Hematopoietic multipotent progenitor cell treated with erythropoietin and hydrocortisone succinate and interleukin-3 and kit ligand, for 4 days (in vitro differentiated cells): Measurements from ENCODE around the gene FGFR2.
"Not testable (repeated sequence)": the region's sequence is repeated elsewhere in the genome, so short reads cannot be mapped to it uniquely, and the experiment has no call there.

Experiments used
- DNase-seq: peaks from one replicate; pipeline ENCODE4 v3.0.0-alpha.2; 2015

FGFR2 gene

GRCh38 chr10:121520526-121520925 lies 77.7 kb downstream of the FGFR2 start:
- DNase-seq = not testable (repeated sequence)

- no peak for DNase-seq
These were observed 78.2 kb downstream of the FGFR2 start for GRCh38 chr10:121519901-121520493.

- no peak for DNase-seq
These were observed 78.8 kb downstream of the FGFR2 start for GRCh38 chr10:121519411-121519810.

GRCh38 chr10:121518333-121518732 lies 79.9 kb downstream of the FGFR2 start:
- DNase-seq = no peak

- no peak for DNase-seq
These were observed 82.0 kb downstream of the FGFR2 start for GRCh38 chr10:121516093-121516865.

- DNase-seq = no peak
These were observed 83.9 kb downstream of the FGFR2 start for GRCh38 chr10:121514141-121514865.

GRCh38 chr10:121511943-121512342 lies 86.3 kb downstream of the FGFR2 start:
- no peak for DNase-seq

- DNase-seq = no peak
These were observed 86.8 kb downstream of the FGFR2 start for GRCh38 chr10:121511460-121511859.

GRCh38 chr10:121510201-121510771 lies 88.0 kb downstream of the FGFR2 start:
- DNase-seq = no peak

- no peak for DNase-seq
These were observed 88.4 kb downstream of the FGFR2 start for GRCh38 chr10:121509796-121510195.

- DNase-seq = no peak
These were observed 89.1 kb downstream of the FGFR2 start for GRCh38 chr10:121509112-121509511.

GRCh38 chr10:121503587-121504051 lies 94.6 kb downstream of the FGFR2 start:
- no peak for DNase-seq

- DNase-seq = no peak
These were observed 96.4 kb downstream of the FGFR2 start for GRCh38 chr10:121501796-121502195.

- DNase-seq = no peak
These were observed 97.4 kb downstream of the FGFR2 start for GRCh38 chr10:121500701-121501332.

GRCh38 chr10:121497513-121498470 lies 100.5 kb downstream of the FGFR2 start:
- DNase-seq = no peak

- no peak for DNase-seq
These were observed 102.5 kb downstream of the FGFR2 start for GRCh38 chr10:121495719-121496118.

- no peak for DNase-seq
These were observed 103.9 kb downstream of the FGFR2 start for GRCh38 chr10:121494296-121494695.

GRCh38 chr10:121493521-121493920 lies 104.7 kb downstream of the FGFR2 start:
- DNase-seq = no peak

- no peak for DNase-seq
These were observed 107.2 kb downstream of the FGFR2 start for GRCh38 chr10:121490871-121491519.

- DNase-seq = no peak
These were observed 112.7 kb downstream of the FGFR2 start for GRCh38 chr10:121485436-121486139.

- no peak for DNase-seq
These were observed 113.4 kb downstream of the FGFR2 start for GRCh38 chr10:121484816-121485215.
